ENCODE measurements around the gene GBGT1. TPM values are rescaled to one million over a fixed set of nuclear protein-coding genes. Genes with fewer than 3 reads are reported as not detected.

The GBGT1 gene
- total and polyA plus RNA-seq, 9 donors, result 3.2 to 5.7 (median 4.6) TPM

DNA sequence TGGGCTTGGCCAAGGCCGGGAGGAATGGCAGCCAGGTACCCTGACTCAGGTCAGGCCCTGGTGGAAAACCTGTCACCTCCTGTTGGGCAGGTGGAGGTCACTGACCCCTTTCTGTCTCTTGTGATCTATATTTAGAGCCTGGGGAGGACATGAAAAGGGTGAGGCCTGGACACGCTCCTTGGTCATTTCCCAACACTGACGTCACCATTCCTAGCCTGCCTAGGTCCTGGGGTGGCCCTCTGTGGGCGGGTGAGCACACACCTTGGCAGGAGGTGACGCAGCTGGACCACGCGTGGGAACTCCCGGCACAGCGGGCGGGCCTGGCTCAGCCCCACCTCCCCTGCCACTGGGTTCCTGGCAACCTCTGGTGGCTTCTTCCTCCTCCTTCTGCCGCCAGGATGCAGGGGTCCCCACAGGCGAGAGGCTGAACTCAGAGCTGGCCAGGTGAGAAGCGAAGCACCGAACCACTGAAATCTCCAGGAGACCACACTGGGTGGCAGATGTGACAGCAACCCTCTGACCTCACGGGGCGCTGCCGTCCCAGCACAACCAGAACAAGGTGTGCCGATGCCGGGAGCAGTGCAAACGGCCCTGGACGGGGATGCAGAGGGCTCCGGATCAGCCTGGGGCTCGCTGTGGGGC lies 36.3 kb downstream of the GBGT1 start:
- WGBS (ENCODE audit: insufficient coverage), result 79% methylated on average over 23 of the region's 23 CpGs
- DNase-seq, result no peak
- no peak overlapping the region for H3K4me3 ChIP-seq (ENCODE audit: low read length)

DNA sequence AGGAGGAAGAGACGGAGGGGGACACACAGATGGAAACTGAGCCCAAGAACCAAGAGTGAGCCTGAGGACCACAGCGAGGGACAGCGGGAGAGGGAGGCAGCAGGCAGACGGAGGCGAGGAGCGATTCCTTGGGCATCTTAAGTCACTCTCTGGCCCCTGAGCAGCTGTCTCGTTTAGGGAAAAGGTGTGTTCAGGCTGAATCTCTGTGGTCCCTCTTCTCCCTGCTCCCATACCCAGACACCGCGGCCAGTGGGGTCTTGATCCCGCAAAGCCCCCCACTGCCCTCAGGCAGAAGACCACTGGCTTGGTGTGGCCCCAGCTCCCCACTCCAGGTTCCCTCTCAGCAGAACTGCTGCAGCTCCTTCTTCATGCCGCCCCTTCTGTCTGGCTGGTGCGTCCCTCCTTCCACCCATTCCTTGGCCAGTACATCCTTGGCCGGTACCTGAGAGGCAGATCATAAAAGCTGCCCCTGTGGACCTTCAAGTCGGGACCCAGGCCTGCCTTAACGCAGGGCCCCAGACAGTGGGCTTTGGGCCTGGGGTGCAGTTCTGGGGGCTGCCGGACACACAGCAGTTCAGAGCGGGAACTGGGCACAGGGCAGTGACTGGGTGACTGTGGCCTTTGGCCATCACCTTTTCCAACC lies 36.9 kb downstream of the GBGT1 start:
- no peaks in the 10 kb centered on the region for H3K9me3 ChIP-seq (replicated peaks; ENCODE audit: control insufficient read depth, low read depth, low read length)
- WGBS (ENCODE audit: insufficient coverage), result 66% methylated on average over 11 of the region's 17 CpGs
- no peak for DNase-seq
- no peaks in the 10 kb centered on the region for H3K27me3 ChIP-seq (ENCODE audit: control insufficient read depth, insufficient read depth, low read length)
- peaks cover 4% of the 10 kb centered on the region for H3K36me3 ChIP-seq (ENCODE audit: control insufficient read depth, insufficient read depth, low read length)
- H3K4me3 ChIP-seq (ENCODE audit: low read length), result no peak overlapping the region
- peak overlapping the region; percentile 77 for H3K27ac ChIP-seq (ENCODE audit: low read length)
- H3K4me1 ChIP-seq (ENCODE audit: control insufficient read depth, insufficient read depth, low read length), result peaks cover 51% of the 10 kb centered on the region

More for the DNA sequence above, 36.3 kb downstream of the GBGT1 start:
- H3K27me3 ChIP-seq (ENCODE audit: control insufficient read depth, insufficient read depth, low read length), result no peaks in the 10 kb centered on the region
- H3K9me3 ChIP-seq (replicated peaks; ENCODE audit: control insufficient read depth, low read depth, low read length), result no peaks in the 10 kb centered on the region
- peaks cover 4% of the 10 kb centered on the region for H3K36me3 ChIP-seq (ENCODE audit: control insufficient read depth, insufficient read depth, low read length)
- H3K27ac ChIP-seq (ENCODE audit: low read length), result no peak overlapping the region
- H3K4me1 ChIP-seq (ENCODE audit: control insufficient read depth, insufficient read depth, low read length), result peaks cover 54% of the 10 kb centered on the region

DNA sequence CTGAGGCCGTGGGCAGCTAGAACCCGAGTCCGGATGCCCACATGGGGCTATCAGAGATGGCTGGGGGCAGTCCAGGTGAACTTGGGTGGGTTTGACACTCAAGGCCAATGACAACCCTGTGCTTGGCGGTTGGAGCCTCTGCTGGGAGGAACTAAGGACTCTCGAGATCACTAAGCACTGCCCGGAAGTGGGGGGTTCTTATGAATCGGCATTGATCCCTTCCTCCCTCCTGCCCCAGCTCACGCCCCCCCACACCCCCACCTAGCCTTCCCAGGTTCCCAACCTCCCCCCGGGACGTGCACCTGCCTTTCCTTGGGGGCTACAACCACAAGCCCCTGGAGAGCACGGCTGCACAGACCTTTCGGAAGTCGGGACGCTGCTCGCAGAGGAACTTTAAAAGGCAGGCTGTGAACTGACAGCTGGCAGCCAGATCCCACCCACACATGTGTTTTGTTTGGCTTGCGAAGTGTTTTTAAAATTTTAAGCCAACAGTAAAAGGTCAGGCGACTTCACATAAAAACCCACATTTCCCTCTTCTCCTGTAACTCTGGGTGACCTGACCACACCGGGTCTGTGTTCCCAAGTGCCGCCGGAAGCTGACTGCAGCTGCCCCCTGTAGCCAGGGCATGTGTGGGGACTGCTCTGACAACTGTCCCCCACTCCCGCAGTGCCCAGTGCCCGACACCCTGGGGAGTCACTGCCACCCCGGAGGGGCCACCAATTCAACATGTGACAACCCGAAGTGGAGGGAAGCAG lies 37.6 kb downstream of the GBGT1 start:
- DNase-seq, result peak; percentile 81
- 30% methylated on average over 8 of the region's 24 CpGs for WGBS (ENCODE audit: insufficient coverage)
- peaks cover 4% of the 10 kb centered on the region for H3K36me3 ChIP-seq (ENCODE audit: control insufficient read depth, insufficient read depth, low read length)
- H3K9me3 ChIP-seq (replicated peaks; ENCODE audit: control insufficient read depth, low read depth, low read length), result no peaks in the 10 kb centered on the region
- H3K4me3 ChIP-seq (ENCODE audit: low read length), result no peak overlapping the region
- H3K27me3 ChIP-seq (ENCODE audit: control insufficient read depth, insufficient read depth, low read length), result no peaks in the 10 kb centered on the region
- peak overlapping the region; percentile 77 for H3K27ac ChIP-seq (ENCODE audit: low read length)
- peaks cover 51% of the 10 kb centered on the region for H3K4me1 ChIP-seq (ENCODE audit: control insufficient read depth, insufficient read depth, low read length)

DNA sequence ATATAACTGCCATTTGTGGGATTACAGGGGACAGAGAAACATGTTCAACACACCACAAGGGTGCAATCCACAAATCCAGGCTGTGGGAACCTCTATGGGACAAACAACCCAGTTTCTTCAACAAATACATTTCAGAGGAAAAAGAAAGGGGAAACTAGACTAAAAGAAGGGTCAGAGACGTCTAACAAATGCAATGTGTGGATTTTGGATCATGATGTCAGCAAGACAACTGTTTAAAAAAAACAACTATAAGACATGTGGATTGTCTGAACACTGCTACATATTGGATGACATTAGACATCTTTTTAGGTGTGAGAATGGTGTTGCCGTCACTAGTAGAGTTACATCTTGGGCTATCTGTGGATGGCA lies 38.8 kb downstream of the GBGT1 start:
- peaks cover 57% of the 10 kb centered on the region for H3K4me1 ChIP-seq (ENCODE audit: control insufficient read depth, insufficient read depth, low read length)
- no peaks in the 10 kb centered on the region for H3K9me3 ChIP-seq (replicated peaks; ENCODE audit: control insufficient read depth, low read depth, low read length)
- peaks cover 4% of the 10 kb centered on the region for H3K36me3 ChIP-seq (ENCODE audit: control insufficient read depth, insufficient read depth, low read length)
- H3K27me3 ChIP-seq (ENCODE audit: control insufficient read depth, insufficient read depth, low read length), result no peaks in the 10 kb centered on the region
- H3K4me3 ChIP-seq (ENCODE audit: low read length), result no peak overlapping the region
- 100% methylated on average over 1 of the region's 2 CpGs for WGBS (ENCODE audit: insufficient coverage)
- no peak for DNase-seq
- H3K27ac ChIP-seq (ENCODE audit: low read length), result no peak overlapping the region

DNA sequence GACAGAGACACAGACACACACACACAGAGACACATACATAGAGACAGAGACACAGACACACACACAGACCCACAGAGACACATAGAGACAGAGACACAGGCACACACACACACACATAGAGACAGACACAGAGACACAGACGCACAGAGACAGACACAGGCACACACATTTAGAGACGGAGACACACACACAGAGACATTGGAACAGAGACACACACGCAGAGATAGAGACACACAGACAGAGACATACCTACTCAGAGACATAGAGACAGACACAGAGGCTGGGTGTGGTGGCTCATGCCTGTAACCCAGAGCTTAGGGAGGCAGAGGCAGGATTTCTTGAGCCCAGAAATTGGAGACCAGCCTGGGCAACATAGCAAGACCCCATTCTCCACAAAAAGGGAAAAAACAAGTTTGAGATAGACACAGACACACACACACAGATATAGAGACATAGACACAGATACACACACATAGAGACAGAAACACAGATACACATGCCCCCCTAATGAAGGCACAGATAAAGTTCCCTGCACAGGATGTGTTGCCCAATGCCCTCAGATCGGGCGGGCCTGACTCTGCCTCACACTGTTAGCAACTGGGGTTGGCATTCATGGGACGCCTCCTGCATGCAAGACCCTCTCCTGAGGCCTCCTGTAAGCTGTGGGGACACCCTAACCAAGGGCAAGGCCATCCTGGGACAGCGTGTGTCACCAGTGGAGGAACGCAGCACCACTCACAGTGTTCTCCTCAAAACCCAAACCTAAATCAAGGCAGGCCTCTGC lies 39.4 kb downstream of the GBGT1 start:
- Histone ChIP-seq H3K27me3 (ENCODE audit: control insufficient read depth, insufficient read depth, low read length) (no peaks in the 10 kb centered on the region), H3K9me3 (replicated peaks; ENCODE audit: control insufficient read depth, low read depth, low read length) (no peaks in the 10 kb centered on the region), H3K36me3 (ENCODE audit: control insufficient read depth, insufficient read depth, low read length) (peaks cover 4% of the 10 kb centered on the region), H3K4me1 (ENCODE audit: control insufficient read depth, insufficient read depth, low read length) (peaks cover 63% of the 10 kb centered on the region), H3K4me3 (ENCODE audit: low read length) (no peak overlapping the region), H3K27ac (ENCODE audit: low read length) (no peak overlapping the region)
- 83% methylated on average over 3 of the region's 8 CpGs for WGBS (ENCODE audit: insufficient coverage)
- no peak for DNase-seq

DNA sequence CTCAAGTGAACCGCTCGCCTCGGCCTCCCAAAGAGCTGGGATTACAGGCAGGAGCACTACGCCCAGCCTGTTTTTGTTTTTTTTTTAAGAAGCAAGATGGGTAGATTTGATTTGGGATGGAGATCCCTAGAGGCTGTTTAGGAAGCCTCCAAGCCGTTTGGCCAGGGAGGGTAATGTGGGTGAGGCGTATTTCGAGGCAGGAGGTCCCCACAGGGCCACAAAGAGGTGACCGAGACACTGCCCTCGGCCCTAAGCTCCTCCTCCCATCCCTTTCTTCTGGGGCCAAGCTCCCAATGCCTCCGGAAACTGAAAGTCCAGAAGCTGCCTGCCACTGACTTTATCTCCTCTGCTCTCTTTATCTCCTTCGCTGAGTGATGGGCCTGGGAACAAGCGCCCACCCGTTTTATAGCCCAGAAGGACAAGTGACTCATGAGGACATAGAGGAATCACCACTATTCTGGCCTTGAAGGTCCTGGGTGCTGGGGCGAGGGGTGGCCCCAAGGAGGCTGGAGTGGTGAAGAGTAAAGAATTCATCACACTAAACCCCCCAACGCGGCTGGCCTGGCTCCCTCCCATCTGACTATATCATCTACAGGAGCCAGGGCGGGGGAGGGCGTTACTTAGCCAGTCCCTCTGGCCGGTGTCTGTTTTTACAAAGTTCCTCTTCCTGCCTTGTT lies 40.6 kb downstream of the GBGT1 start:
- DNase-seq, result no peak

DNA sequence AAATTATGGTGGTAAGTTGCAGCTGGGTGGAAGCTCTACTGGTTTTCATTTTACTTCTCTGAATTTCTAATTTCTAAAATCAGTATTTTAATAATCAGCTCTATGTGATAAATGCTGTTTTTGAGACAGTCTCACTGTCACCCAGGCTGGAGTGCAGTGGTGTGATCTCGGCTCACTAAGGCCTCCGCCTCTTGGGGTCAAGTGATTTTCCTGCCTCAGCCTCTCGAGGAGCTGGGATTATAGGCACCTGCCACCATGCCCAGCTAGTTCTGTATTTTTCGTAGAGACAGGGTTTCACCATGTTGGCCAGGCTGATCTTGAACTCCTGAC lies 41.1 kb downstream of the GBGT1 start:
- WGBS (ENCODE audit: insufficient coverage), result 56% methylated on average over 4 of the region's 4 CpGs
- peak overlapping the region; percentile 11 for H3K27ac ChIP-seq (ENCODE audit: low read length)
- peaks cover 2% of the 10 kb centered on the region for H3K27me3 ChIP-seq (ENCODE audit: control insufficient read depth, insufficient read depth, low read length)
- H3K36me3 ChIP-seq (ENCODE audit: control insufficient read depth, insufficient read depth, low read length), result peaks cover 2% of the 10 kb centered on the region
- peaks cover 70% of the 10 kb centered on the region for H3K4me1 ChIP-seq (ENCODE audit: control insufficient read depth, insufficient read depth, low read length)
- no peak overlapping the region for H3K4me3 ChIP-seq (ENCODE audit: low read length)
- no peak for DNase-seq
- no peaks in the 10 kb centered on the region for H3K9me3 ChIP-seq (replicated peaks; ENCODE audit: control insufficient read depth, low read depth, low read length)

More for the DNA sequence above, 40.6 kb downstream of the GBGT1 start:
- peaks cover 2% of the 10 kb centered on the region for H3K36me3 ChIP-seq (ENCODE audit: control insufficient read depth, insufficient read depth, low read length)
- peaks cover 68% of the 10 kb centered on the region for H3K4me1 ChIP-seq (ENCODE audit: control insufficient read depth, insufficient read depth, low read length)
- H3K9me3 ChIP-seq (replicated peaks; ENCODE audit: control insufficient read depth, low read depth, low read length), result no peaks in the 10 kb centered on the region
- peaks cover 2% of the 10 kb centered on the region for H3K27me3 ChIP-seq (ENCODE audit: control insufficient read depth, insufficient read depth, low read length)
- WGBS (ENCODE audit: insufficient coverage), result 45% methylated on average over 4 of the region's 19 CpGs
- H3K4me3 ChIP-seq (ENCODE audit: low read length), result no peak overlapping the region
- H3K27ac ChIP-seq (ENCODE audit: low read length), result peak overlapping the region; percentile 11

DNA sequence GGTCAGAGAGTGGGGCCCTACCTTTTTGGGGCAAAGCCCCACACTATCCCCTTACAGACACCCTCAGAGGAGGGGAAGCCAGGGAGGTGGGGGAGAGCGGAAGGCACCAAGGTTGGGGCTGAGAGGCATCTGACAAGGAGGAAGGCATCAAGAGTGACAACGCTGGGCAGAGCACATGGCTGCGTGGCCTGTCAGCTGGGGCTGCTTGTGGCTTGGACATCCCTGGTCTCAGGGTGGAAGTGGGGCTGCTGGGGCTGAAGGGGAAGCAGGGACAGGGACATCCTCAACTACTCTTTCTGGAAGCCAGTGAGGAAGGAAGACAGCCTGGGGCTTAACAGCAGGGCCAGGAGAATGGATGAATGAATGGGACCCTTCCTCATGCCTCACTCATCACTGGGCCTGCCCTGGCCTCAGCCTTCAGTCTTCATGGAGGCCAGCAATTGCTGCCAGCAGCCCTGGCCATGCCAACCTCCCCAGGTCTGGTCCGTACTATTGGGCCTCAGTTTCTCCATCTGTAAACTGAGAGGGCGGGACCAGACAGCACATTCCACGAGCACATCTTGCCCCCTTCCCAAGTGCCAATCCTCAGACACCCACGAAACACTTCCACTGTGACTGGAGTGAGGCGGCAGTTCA lies 41.7 kb downstream of the GBGT1 start:
- Histone ChIP-seq H3K9me3 (replicated peaks; ENCODE audit: control insufficient read depth, low read depth, low read length) (no peaks in the 10 kb centered on the region), H3K27ac (ENCODE audit: low read length) (peak overlapping the region; percentile 78), H3K4me3 (ENCODE audit: low read length) (no peak overlapping the region), H3K36me3 (ENCODE audit: control insufficient read depth, insufficient read depth, low read length) (peaks cover 2% of the 10 kb centered on the region), H3K27me3 (ENCODE audit: control insufficient read depth, insufficient read depth, low read length) (peaks cover 2% of the 10 kb centered on the region), H3K4me1 (ENCODE audit: control insufficient read depth, insufficient read depth, low read length) (peaks cover 70% of the 10 kb centered on the region)
- WGBS (ENCODE audit: insufficient coverage), result 79% methylated on average over 4 of the region's 8 CpGs
- no peak for DNase-seq

DNA sequence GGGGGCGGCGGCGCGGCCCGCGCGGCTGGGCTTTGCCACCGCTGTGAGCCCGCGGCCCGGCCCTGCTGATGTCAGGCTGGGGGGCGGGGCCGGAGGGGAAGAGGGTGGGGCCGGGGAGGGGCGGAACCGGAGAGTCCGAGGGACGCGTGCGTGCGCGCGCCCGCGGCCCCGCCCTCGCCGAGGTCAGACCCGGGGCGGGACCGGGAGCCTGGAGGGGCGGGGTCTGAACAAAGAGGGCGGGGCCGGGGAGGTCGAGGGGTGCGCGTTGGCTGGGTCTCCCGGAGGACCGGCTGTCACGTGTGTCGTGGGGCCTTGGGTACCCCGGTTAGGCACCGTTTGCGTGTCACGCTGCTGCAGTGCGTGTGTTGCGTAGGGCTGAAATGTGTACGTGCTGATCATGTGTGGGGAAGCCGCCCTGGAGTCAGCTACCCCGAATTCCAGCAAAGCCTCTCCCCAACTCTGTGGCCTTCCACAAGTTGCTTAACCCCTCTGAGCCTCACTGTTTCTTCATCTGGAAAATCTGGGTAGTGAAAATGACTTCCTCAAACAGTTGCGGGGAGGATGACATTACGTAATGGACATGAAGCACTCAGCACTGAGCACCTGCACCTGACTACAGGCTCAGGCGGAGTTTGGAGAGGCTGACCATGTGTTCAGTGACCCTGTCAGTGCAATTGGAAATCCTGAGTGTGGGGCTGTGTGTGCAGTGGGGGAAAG lies 42.4 kb downstream of the GBGT1 start, which contains the start of gene RALGDS:
Gene RALGDS, minus strand, starts transcription at position 43 of the 717 bp plus-strand sequence. CDS start 86 bp downstream, outside the sequence.
- WGBS (ENCODE audit: insufficient coverage), result 8% methylated on average over 28 of the region's 53 CpGs
- H3K9me3 ChIP-seq (replicated peaks; ENCODE audit: control insufficient read depth, low read depth, low read length), result no peaks in the 10 kb centered on the region
- H3K27me3 ChIP-seq (ENCODE audit: control insufficient read depth, insufficient read depth, low read length), result peaks cover 2% of the 10 kb centered on the region
- peaks cover 70% of the 10 kb centered on the region for H3K4me1 ChIP-seq (ENCODE audit: control insufficient read depth, insufficient read depth, low read length)
- H3K36me3 ChIP-seq (ENCODE audit: control insufficient read depth, insufficient read depth, low read length), result peaks cover 8% of the 10 kb centered on the region
- peak; percentile 95 for DNase-seq
- peak within 1 kb of the TSS; percentile 88 for H3K27ac ChIP-seq (ENCODE audit: low read length)
- peak within 1 kb of the TSS; percentile 77 for H3K4me3 ChIP-seq (ENCODE audit: low read length)
